Measurements from ENCODE around the gene GNGT2. TPM values are rescaled to one million over a fixed set of nuclear protein-coding genes. Genes with fewer than 3 reads are reported as not detected.

The GNGT2 gene
- total RNA-seq, 4 donors from 2014 or later = 1.2 TPM; not detected in 2

DNA sequence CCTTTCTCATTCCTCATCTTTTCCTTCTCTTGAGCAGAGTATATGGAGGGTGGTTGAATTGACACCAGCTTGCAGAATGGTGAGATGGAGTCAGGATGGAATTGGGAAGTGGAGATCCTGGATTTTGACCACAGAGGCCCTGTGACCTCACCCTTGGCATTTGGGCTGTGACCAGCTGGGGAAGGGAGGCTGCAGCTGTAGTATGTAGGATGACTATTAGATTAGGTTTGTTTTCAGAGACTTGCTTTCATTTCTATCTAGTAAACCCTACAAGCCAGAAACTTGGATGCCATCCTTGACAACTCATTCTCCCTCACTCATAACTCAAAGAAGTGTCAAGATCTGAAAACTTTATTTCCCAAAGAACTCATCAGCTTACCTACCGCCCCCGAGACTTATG, 5.9 kb downstream of the GNGT2 start:
- Histone ChIP-seq H3K36me3 (no peaks in the 10 kb centered on the region), H3K27ac (no peak overlapping the region), H3K4me1 (peaks cover 0 to 9% (median under 1%) of the 10 kb centered on the region in 3 donors), H3K27me3 (peaks cover 25% of the 10 kb centered on the region), H3K9me3 (no peaks in the 10 kb centered on the region), H3K4me3 (no peak overlapping the region)
- ATAC-seq = no peak
- TF ChIP-seq, protein P1, sequence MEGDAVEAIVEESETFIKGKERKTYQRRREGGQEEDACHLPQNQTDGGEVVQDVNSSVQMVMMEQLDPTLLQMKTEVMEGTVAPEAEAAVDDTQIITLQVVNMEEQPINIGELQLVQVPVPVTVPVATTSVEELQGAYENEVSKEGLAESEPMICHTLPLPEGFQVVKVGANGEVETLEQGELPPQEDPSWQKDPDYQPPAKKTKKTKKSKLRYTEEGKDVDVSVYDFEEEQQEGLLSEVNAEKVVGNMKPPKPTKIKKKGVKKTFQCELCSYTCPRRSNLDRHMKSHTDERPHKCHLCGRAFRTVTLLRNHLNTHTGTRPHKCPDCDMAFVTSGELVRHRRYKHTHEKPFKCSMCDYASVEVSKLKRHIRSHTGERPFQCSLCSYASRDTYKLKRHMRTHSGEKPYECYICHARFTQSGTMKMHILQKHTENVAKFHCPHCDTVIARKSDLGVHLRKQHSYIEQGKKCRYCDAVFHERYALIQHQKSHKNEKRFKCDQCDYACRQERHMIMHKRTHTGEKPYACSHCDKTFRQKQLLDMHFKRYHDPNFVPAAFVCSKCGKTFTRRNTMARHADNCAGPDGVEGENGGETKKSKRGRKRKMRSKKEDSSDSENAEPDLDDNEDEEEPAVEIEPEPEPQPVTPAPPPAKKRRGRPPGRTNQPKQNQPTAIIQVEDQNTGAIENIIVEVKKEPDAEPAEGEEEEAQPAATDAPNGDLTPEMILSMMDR (IDR thresholded peaks at IDR 0.05) = no peak
- TF ChIP-seq EP300 (IDR thresholded peaks at IDR 0.05) (no peak), POLR2A (IDR thresholded peaks at IDR 0.05) (no peak), POLR2AphosphoS5 (IDR thresholded peaks at IDR 0.05) (no peak)
- 81% methylated on average over 2 of the region's 2 CpGs; no CpG with 5 or more reads in 1 of the 2 donors for WGBS, 2 donors (ENCODE audit: low coverage in 1 of 2)

DNA sequence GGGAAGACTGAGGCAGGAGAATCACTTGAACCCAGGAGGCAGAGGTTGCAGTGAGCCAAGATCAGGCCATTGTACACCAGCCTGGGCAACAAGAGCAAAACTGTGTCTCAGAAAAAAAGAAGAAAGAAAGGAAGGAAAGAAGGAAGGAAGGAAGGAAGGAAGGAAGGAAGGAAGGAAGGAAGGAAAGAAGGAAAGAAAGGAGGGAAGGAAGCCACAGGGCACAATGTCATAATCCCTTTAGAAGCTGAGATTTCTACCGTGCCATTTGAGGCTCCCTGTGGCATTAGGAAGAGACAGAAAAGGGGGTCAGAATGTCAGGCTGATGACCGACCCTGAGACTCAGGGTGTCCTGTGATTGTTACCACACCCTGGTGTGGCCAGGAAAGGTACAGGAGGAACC, 6.6 kb downstream of the GNGT2 start:
- no peak for ATAC-seq
- Histone ChIP-seq H3K4me3 (no peak overlapping the region), H3K27me3 (peaks cover 18% of the 10 kb centered on the region), H3K27ac (no peak overlapping the region), H3K9me3 (no peaks in the 10 kb centered on the region), H3K4me1 (peaks cover 0 to 2% (median 0%) of the 10 kb centered on the region in 3 donors), H3K36me3 (no peaks in the 10 kb centered on the region)
- WGBS, 2 donors (ENCODE audit: low coverage in 1 of 2) = 75 to 86% methylated on average over 1 to 2 of the region's 2 CpGs
- no peak for TF ChIP-seq POLR2AphosphoS5 (IDR thresholded peaks at IDR 0.05)
- TF ChIP-seq EP300 (IDR thresholded peaks at IDR 0.05) = no peak
- TF ChIP-seq POLR2A (IDR thresholded peaks at IDR 0.05) = no peak
- TF ChIP-seq, protein P1 (IDR thresholded peaks at IDR 0.05) = no peak

DNA sequence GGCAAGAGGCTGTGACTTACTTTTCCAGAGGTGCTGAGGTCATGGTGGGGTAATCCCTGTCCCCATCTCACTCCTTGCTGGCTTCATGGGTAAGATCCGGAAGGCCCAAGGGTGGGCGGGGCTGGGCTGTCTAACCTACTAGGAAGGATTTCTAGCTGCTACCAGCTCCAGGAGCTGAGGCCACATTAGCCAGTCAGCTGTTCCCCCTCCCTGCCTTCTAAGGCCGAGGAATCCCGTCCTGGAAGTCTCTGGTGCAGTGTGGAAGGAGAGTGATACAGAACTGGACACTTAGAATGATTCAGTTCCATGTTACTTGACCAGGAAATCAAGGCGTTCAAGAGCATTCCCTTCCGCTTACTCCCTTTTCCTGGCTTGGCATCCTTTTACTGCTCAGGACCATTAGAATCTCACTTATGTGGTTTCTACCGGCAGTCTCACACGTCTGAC, 8.9 kb downstream of the GNGT2 start:
- no peaks in the 10 kb centered on the region for H3K27me3 ChIP-seq
- H3K36me3 ChIP-seq = no peaks in the 10 kb centered on the region
- no peaks in the 10 kb centered on the region for H3K4me1 ChIP-seq
- WGBS, 2 donors (ENCODE audit: low coverage in 1 of 2) = 53 to 74% methylated on average over 5 to 8 of the region's 8 CpGs
- no peaks in the 10 kb centered on the region for H3K9me3 ChIP-seq
- ATAC-seq = no peak
- TF ChIP-seq POLR2AphosphoS5 (IDR thresholded peaks at IDR 0.05) = no peak
- no peak for TF ChIP-seq POLR2A (IDR thresholded peaks at IDR 0.05)
- TF ChIP-seq, protein P1 (IDR thresholded peaks at IDR 0.05) = no peak
- no peak for TF ChIP-seq EP300 (IDR thresholded peaks at IDR 0.05)
- no peak overlapping the region for H3K4me3 ChIP-seq
- H3K27ac ChIP-seq = peak overlapping the region in 1 of 4 donors; percentile 17

- Histone ChIP-seq H3K36me3 (no peaks in the 10 kb centered on the region), H3K27me3 (no peaks in the 10 kb centered on the region), H3K4me1 (no peaks in the 10 kb centered on the region), H3K27ac (no peak overlapping the region), H3K4me3 (no peak overlapping the region), H3K9me3 (no peaks in the 10 kb centered on the region)
- WGBS, 2 donors (ENCODE audit: low coverage in 1 of 2) = 82 to 90% methylated on average over 6 to 11 of the region's 13 CpGs
- ATAC-seq = no peak
- TF ChIP-seq POLR2AphosphoS5 (IDR thresholded peaks at IDR 0.05) (no peak), POLR2A (IDR thresholded peaks at IDR 0.05) (no peak), EP300 (IDR thresholded peaks at IDR 0.05) (no peak)
- TF ChIP-seq, protein P1 (IDR thresholded peaks at IDR 0.05) = no peak
Observed at GRCh38 chr17:49200423-49201083, 9.8 kb downstream of the GNGT2 start.

DNA sequence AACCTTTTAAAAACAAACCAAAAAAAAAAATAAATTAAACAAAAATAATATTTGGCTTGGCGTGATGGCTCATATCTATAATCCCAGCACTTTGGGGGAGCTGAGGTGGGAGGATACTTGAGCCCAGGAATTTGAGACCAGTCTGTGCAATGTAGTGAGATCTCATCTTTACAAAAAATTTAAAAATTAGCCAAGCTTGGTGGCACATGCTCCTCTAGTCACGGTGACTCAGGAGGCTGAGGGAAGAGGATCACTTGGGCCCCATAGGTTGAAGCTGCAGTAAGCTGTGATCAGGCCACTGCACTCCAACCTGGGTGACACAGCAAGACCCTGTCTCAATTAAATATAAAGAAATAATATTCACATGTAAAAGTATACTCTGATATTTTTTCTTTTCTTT, 12.2 kb downstream of the GNGT2 start:
- WGBS, 2 donors (ENCODE audit: low coverage in 1 of 2) = 63 to 87% methylated on average over 1 to 2 of the region's 2 CpGs
- TF ChIP-seq POLR2AphosphoS5 (IDR thresholded peaks at IDR 0.05) (no peak), EP300 (IDR thresholded peaks at IDR 0.05) (no peak), POLR2A (IDR thresholded peaks at IDR 0.05) (no peak)
- TF ChIP-seq, protein P1 (IDR thresholded peaks at IDR 0.05) = no peak

More for the DNA sequence above, 12.2 kb downstream of the GNGT2 start:
- peaks cover 0 to 10% (median 0%) of the 10 kb centered on the region in 3 donors for H3K4me1 ChIP-seq
- no peaks in the 10 kb centered on the region for H3K36me3 ChIP-seq
- no peaks in the 10 kb centered on the region for H3K27me3 ChIP-seq
- no peak for ATAC-seq
- no peaks in the 10 kb centered on the region for H3K9me3 ChIP-seq
- no peak overlapping the region for H3K27ac ChIP-seq
- no peak overlapping the region for H3K4me3 ChIP-seq

All from gastroesophageal sphincter (tissue), 4 donors.